Stimulated activated CD8-positive, alpha-beta memory T cell treated with anti-CD3 and anti-CD28 coated beads, Interleukin-12 subunit alpha, Interleukin-12 subunit beta, amount 100 ng/mL, for 24 hours (primary cell): ENCODE measurements around the gene SORD.

Experiments
- DNase-seq: peaks from one replicate; pipeline ENCODE4 v3.0.0-alpha.2; 2020; ENCODE audit errors: extremely low read depth

Gene SORD

GRCh38 chr15:45116482-45117307 is 93.7 kb downstream of the SORD start:
- no peak for DNase-seq

GRCh38 chr15:45117308-45118130 is 94.5 kb downstream of the SORD start:
- no peak for DNase-seq

GRCh38 chr15:45118131-45118588 is 95.2 kb downstream of the SORD start:
- peak; percentile 65 for DNase-seq

- no peak for DNase-seq
Measured at GRCh38 chr15:45118996-45119395, 96.0 kb downstream of the SORD start.

GRCh38 chr15:45120081-45120972 is 97.3 kb downstream of the SORD start:
- DNase-seq: no peak

- no peak for DNase-seq
Measured at GRCh38 chr15:45121020-45121419, 98.0 kb downstream of the SORD start.

- no peak for DNase-seq
Measured at GRCh38 chr15:45121706-45122417, 98.9 kb downstream of the SORD start.

GRCh38 chr15:45122719-45123118 is 99.7 kb downstream of the SORD start:
- DNase-seq: no peak

- no peak for DNase-seq
Measured at GRCh38 chr15:45123397-45123796, 100.4 kb downstream of the SORD start.

- DNase-seq: no peak
Measured at GRCh38 chr15:45126535-45127158, 103.7 kb downstream of the SORD start.
